ENCODE results near the gene KIF26B.

GRCh38 chr1:245730801-245731200 is 576.0 kb downstream of the KIF26B start:
- TF ChIP-seq ZNF274 (IDR thresholded peaks at IDR 0.05; ENCODE audit: low read depth, low read length) (no peak), YY1 (IDR thresholded peaks at IDR 0.05; ENCODE audit: insufficient read depth, insufficient read length) (no peak), SUZ12 (IDR thresholded peaks at IDR 0.05; ENCODE audit: extremely low read depth, insufficient read depth, insufficient read length) (no peak)

Data from NT2/D1 (cell line).